ENCODE data around the gene KIF4B.

- TF ChIP-seq EZH2phosphoT487 (IDR thresholded peaks at IDR 0.05; ENCODE audit: borderline replicate concordance, low read length), result no peak
- TF ChIP-seq CTCF (IDR thresholded peaks at IDR 0.05; ENCODE audit: low read depth, low read length, poor library complexity, severe bottlenecking), result no peak
Observed at GRCh38 chr5:154968953-154969352, 44.6 kb upstream of the KIF4B start.
